NOMO-1 treated with DMSO at 0.1 percent for 48 hours (cell line): ENCODE results near the gene CAPN15.

Experiments used
- DNase-seq: peaks from one replicate; lab custom pipeline; 2025; ENCODE audit not compliant: unreplicated experiment; lab: John Stamatoyannopoulos, UW

Gene CAPN15

DNA sequence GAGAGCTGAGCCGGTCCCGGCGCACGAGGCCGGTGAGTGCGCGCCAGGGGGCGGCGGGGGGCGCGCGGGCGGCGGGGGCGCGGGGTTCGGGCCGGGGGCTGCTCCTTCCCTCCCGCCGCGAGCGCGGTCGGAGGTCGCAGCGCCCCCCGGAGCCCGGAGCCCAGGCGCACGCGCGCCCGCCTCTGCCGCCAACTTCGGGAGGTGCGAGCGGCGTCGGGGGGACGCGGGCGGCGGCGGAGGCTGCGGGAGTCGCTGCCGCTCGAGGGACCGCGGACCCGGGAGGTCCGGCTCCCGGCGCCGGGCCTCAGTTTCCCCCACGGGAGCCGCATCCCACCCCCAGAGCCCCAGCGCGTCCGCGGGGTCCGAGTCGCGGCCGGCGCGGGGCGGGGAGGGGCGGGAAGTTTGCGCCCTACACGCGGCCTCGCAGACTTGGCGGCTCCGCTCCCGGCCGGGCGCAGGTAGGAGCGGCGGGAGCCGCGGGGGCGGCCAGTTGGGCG, 32.7 kb downstream of the CAPN15 start, which contains the start of gene PRR35:
Gene PRR35 (plus strand): TSS at position 191 of the 497 bp plus-strand sequence. CDS start 2,901 bp downstream, outside the sequence.
- DNase-seq: no peak

DNA sequence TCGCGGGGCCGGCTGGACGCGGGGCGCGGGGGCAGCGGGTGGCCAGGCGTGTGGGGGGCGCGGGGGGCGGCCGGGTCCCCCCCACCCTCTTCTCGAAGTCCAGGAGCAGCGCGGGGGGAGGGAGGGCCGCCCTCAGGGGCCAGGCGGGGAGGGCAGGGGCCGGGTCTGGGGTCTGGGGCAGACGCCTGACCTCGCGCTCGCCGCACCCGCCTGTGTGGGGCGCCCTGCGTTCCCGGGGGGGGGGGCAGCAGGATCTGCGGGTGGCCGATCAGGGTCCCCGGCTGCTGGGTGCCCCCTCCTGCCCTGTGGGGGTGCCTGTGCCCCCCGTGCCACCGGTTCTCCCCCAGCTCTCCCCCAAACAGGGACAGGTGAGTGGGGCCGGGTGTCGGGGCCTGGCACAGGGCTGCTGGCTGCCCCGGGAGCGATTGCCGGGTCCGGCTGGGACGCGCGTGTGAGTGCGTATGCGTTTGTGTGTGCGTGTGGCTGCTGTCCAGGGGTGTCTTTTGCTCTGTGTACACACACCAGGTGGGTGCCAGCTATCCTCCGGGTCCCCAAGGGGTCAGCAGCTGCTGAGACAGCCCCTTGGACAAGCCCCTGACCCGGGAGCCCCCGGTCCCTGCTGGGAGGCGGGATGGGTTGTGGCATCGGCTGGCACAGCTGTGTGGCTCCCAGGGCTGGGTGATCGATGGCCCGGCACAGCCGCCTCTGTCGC, 33.3 kb downstream of the CAPN15 start:
- DNase-seq: no peak

DNA sequence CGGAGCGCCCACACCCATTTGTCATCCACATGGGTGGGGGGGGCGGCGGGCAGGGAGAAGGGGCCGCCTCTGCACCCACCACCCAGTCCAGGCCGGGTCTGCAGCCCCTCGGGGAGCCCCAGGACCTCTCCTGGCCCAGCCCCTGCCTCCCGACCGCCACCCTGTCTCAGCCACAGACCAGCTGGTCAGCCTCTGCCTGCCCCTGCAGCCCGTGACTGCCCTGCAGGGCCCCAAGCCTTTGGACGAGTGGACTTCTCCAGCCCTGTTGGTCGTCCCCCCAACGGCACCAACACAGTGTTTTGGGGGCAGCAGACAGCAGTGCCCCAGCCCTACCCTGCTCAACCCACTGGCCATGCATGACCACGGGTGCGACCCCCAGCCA, 33.9 kb downstream of the CAPN15 start:
- DNase-seq: no peak

DNA sequence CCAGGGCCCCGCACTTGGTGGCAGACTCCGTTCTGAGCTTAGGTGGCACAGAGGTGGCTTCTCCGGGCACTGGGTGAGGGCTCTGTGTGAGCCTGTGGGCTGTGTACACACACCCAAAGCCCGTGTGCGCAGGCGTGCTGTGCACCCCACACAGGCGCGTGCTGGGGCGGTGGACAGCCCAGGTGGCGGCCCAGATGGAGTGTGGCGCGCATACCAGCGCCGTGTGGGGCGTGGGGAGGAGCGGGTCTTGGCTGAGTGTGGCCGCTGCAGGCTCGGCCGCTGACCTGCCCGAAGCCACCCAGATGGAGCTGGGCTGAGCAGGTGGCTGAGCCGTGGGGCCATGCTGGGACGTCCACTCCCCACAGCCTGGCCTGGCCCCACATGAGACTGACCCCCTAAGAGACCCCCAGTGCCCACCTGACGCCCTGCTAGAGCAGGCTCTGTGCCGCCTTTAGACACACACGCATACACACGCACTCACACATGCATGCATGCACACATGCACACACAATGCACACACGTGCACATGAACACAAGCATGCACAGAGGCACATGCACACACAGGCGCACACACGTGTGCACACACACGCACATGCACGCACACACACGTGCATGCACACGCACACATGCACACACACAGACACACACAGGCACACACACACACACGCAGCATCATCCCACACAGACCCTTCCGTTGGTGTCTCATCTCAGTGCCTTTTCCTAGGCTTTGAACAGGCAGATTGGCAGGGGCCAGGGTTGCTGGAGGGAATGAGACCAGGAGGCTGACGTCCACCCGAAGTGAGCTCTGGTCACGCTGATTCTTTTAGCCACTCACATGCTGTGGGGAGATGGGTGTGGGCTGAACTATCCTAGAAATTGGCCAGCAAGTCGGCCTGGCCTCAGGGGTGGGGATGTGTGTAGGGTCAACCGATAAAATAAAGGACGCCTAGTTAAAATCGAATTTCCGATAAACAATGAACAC, 34.7 kb downstream of the CAPN15 start:
- DNase-seq: no peak

DNA sequence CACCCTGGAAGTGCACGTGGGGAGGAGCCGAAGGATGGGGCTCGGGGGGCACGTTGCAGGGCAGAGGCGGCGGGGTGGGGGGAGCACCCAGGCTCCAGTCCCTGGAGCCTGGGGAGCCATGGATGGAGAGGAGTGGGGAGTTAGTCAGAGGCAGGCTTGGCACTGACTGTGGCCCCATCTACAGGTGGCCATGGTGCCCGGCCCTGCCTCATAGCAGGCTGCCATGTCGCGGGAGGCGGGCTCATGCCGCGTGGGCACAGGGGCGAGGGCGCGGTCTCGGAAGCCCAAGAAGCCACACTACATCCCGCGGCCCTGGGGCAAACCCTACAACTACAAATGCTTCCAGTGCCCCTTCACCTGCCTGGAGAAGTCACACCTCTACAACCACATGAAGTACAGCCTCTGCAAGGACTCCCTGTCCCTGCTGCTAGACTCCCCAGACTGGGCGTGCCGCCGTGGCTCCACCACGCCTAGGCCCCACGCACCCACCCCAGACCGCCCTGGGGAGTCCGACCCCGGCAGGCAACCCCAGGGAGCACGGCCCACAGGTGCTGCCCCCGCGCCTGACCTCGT, 35.6 kb downstream of the CAPN15 start:
- DNase-seq: no peak

DNA sequence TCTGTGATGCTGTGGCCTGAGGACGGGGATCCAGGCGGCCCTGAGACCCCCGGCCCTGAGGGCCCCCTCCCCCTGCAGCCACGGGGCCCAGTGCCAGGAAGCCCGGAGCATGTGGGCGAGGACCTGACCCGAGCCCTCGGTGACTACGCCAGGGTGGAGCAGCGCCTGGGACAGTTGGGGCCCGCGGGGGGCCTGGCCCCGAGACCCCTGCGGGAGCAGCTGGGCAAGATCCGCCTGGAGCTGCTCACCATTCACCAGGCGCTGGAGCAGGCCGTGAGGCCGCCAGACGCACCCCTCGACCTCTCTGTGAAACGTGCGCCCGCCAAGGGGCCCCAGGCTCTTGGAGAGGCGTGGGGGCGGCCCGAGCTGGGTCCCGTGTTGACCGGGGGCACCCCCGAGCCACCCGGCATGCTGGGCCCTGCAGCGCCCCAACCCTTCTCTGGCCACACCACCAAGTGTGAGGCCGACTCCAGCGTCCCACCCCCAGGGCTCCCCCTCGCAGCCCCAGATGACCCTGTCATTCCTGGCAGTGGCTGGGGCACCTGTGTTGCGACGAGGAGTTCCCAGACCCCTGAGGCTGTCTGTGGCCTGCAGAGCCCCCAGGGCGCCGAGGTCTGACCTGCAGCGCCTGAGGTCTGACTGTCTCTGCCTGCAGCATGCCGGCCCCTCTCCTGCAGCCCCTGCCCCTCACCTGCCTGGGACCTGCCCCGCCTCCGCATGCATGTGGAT, 37.3 kb downstream of the CAPN15 start:
- DNase-seq: no peak

DNA sequence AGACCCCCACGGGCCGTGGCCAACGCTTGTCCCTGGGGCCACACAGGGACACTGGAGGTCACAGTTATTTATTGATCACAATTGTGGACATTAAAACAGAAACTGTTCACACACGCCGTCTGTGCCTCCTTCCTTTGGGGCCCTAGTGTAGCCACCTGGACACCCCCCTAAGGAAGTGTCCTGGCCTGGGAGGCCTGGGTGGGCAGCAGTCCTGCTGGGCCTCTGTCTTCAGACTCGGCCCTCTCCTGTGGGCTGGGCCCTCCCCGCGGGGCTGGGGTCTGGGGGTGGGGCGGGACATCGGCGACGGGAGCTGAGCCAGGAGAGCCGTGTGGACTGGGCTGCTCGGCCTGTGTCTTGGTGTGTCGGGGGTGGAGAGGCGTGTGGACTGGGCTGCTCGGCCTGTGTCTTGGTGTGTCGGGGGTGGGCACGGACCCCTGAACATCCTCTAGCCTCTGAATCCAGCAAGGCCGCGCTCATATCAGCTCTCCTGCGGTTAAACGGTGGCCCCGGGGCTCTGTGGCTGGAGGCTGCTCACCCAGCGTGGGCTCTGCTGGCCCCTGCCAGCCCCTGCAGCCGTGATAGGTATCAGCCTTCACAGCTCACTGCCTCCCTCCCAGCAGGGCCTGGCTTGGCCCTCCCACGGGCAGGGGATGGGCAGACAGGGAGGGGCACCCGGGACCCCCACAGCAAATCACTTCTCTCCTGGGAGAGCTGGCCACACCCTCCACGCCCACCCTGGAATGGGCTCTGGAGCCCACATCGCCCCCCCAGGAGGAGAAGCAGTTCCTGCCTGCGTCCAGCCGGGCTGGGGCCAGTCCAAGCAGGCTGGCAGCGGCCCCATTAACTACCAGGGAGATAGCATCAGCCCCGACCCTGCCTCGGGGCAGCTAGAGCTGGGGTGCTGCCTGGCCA, 38.2 kb downstream of the CAPN15 start:
- DNase-seq: no peak

DNA sequence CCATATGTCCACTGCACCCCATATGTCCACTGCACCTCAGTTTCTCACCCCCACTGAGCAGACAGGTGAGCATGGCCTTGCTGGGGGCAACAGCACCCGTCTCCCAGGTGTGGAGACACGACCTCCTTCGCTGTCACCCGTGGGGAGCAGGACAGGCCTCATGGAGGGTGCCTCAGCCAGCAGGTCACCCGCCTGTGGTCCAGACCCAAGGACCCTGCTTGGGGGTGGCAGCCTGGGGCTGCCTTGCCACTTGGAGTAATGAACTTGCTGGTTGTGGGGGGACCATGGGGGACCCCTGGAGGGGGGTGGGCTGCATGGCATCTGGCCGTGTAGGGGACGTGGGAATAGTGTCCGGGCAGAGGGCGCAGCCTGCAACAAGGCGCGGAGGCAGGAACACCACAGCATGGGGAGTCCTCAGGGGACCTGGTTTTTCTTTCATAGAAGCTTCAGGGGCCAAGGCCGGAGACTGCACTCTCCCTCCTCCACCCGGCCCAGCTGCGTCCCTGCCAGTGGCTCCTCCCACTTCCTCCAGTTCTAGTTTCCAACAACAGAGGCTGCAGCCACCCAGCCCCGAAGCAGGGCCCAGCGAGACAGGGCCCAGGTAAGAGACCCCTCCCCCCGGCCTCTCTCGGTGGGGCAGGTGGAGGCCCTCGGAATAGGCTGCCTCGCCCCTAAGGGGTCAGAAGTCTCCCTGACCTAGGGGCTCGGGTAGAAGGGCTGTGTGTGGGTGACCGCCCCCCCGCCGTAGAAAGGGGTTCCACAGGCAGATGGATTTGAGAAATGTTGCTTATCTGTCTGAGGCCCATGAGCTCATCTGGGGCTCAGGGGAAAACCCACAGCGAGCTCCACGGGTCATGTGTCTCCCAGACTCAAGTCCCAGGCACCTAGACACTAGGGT, 39.2 kb downstream of the CAPN15 start, which contains the start of gene NHLRC4:
Gene NHLRC4 (plus strand): TSS at position 531 of the 898 bp plus-strand sequence. CDS start 1,043 bp downstream, outside the sequence.
- peak; percentile 60 for DNase-seq

DNA sequence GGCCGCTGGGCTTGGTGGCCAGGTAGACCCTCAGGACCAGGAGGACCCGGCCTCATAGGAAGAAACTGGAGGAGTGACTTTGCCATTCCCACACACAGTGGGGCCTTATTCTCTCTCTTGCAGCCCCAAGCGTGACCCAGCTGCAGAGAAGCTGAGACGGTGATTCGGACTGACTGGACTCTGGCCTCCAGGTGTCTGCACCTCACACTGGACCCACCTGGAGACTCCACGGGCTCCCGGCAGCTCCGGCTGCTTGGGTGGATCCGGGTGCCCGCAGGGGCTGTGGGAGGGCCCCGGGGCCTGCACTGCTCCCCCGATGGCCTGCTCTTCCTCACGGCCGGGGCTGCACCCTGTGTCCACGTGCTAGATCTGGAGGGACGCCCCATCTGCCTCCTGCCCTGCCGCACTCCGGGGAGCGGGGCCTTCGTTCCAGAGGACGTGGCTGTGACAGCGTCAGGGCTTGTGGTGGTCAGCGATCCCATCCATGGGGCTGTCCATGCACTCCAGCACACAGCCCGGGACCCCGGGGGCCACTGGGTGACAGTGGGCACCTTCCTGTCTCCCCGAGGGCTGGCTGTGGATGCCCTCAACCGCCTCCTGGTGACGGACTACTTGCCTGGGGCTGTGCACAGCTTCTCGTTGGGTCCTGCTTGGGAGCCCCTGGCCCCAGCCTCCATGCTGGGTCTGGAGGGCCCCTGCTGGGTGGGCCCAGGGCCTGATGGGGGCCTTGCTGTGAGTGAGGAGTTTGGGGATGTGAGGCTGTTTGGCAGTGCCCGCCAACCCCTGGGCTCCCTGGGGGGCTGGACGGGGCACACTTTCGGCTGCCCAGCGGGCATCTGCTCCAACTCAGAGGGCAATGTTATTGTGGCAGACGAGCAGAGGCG, 40.1 kb downstream of the CAPN15 start:
- no peak for DNase-seq

DNA sequence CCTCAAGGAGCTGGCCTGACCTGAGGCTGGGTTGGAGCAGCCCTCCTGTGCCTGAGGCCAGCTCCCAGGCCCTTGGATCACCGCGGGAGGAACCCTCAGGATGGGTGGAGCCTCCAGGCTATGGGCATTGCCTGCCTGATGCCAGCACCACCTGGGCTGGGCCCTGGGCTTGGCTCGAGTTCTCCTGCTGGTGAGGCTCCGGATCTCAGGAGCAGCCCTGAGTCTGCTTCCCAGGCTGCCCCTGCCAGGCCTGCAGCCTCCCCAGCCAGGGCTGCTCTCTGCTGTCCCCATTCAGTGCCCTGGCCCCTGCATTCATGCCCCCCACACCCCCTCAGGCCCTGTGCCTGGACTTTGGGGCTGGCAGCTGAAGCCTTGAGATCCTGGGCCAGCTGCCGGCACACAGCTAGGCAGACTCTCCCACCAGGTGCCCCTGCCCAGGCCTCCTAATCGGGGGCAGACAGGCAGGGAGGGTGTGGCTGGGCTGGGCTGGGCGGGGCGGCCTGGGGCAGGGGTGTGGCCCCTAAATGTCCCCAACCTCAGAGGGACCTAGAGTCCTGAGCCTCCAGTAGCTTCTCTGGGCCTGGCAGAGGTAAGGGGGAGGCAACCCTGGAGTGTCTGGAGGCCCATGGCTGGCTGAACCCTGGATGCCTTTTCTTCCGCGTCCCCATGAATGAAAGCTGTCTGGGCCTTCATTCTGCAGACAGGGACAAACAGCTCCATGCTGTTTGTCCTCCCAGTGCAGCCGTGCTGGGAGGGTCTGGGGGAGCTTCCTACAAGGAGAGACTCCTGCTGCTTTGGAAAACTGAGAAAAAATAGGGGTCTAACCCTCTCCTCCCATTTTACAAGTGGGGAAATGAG, 41.1 kb downstream of the CAPN15 start:
- no peak for DNase-seq

DNA sequence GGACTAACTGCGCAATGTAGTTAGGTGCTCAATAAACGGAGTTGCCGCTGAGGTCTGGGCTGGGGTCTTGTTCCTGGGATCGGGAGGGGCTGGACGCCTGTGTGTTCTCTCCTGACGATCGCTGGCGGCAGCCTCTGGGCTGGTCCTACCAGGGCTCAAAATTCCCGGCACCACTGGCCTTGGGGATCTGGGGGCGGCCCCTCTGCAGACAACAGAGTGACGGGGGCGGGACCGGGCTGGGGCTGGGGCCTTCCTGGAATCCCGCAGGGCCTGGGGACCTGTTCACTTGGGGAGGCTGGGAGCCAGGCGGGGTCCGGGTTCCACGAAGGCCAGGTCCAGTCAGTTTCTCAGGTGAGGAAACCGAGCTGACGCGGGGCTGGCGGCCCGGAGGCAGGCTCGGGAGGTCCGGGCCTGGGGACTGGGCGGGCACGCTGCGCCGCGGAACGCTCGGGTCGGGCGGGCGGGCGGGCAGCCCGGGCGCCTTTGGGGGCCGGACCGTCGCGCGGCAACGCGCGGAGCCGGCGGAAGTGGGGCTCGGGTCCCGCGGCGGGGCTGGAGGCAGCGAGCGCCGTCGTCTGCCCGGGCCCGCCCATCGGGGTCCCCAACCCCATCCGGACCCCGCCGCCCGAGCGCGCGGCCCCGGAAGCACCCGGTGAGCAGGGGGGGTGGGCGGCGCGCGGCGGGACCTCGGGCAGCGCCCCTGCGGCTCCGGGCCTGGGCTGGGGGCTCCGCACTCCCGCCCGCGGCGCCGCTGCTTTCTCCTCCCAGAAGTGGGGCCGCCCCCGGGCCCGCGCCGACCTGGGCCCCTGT, 42.1 kb downstream of the CAPN15 start, which contains the start of gene PIGQ:
Gene PIGQ (plus strand): TSS at position 524 of the 810 bp plus-strand sequence. CDS start 4,107 bp downstream, outside the sequence.
- DNase-seq: peak; percentile 36

DNA sequence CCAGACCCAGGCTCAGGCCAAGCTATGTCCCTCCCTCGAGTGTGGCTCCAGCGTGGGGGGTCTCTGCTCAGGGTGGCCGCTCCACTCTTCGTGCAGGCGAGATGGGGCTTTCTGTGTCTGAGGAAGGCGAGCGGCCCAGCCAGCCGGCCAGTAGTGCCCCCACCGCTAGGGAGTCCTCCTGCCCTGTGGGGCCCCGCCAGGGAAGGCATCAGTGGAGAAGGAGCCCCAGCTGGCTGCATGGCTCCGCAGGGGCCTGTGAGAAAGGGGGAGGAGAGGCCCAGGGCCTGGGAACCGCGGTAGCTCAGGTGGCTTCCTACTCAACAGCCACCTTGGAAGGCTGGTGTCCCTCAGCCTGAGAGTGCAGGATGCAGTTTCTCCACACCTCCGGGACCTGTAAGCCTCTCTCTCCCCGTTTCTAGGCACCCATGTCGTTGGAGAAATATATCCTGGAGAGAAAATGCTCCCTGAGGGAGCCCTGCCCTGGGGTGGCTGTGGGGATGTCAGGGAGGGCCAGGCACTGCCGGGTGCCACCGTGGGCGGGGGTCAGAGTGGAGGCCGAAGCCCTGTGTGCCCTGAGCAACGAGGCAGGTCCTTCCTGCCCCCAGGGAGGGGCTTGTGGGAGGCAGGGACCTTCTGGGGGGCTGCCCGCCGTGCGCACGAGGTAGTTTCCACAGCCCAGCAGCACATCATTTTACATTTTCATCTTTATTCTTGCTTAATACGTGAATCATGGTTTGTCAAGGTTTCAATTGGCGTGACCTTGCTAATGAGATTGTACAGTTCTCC, 45.5 kb downstream of the CAPN15 start:
- DNase-seq: no peak

DNA sequence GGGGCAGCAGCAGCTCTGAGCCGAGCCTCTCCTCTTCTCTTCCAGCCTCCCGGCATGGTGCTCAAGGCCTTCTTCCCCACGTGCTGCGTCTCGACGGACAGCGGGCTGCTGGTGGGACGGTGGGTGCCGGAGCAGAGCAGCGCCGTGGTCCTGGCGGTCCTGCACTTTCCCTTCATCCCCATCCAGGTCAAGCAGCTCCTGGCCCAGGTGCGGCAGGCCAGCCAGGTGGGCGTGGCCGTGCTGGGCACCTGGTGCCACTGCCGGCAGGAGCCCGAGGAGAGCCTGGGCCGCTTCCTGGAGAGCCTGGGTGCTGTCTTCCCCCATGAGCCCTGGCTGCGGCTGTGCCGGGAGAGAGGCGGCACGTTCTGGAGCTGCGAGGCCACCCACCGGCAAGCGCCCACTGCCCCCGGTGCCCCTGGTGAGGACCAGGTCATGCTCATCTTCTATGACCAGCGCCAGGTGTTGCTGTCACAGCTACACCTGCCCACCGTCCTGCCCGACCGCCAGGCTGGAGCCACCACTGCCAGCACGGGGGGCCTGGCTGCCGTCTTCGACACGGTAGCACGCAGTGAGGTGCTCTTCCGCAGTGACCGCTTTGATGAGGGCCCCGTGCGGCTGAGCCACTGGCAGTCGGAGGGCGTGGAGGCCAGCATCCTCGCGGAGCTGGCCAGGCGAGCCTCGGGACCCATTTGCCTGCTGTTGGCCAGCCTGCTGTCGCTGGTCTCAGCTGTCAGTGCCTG, 46.7 kb downstream of the CAPN15 start:
- no peak for DNase-seq
